ACC112 (cell line): Measurements from ENCODE around the gene PREX1.
A peak's percentile ranks its signal among the peaks of the same experiment; 100 is the strongest.
"Not testable (repeated sequence)": the region's sequence is repeated elsewhere in the genome, so short reads cannot be mapped to it uniquely, and the experiment has no call there.

Experiments used
- H2AFZ ChIP-seq: fragments of 200-600 bp; sonication (generic); one replicate; pipeline ENCODE4 v1.6.0; 2017; ENCODE audit warnings: antibody characterized with exemption, low read length; ENCODE audit not compliant: unreplicated experiment
- H3K27ac ChIP-seq: fragments of 200-600 bp; sonication (generic); 2 replicates; pipeline ENCODE4 v1.5.1; 2014; ENCODE audit warnings: low read depth, mild to moderate bottlenecking, antibody characterized with exemption, low read length, moderate library complexity
- H3K27me3 ChIP-seq: fragments of 200-600 bp; sonication (generic); 2 replicates; pipeline ENCODE4 v1.6.1; 2014; ENCODE audit warnings: mild to moderate bottlenecking, antibody characterized with exemption, low read length, moderate library complexity, mixed read lengths; ENCODE audit not compliant: insufficient read depth
- H3K36me3 ChIP-seq: fragments of 200-600 bp; sonication (generic); 2 replicates; pipeline ENCODE4 v1.6.1; 2016; ENCODE audit warnings: mild to moderate bottlenecking, antibody characterized with exemption, low read length, moderate library complexity, mixed read lengths; ENCODE audit not compliant: insufficient read depth
- H3K4me1 ChIP-seq: fragments of 200-600 bp; sonication (generic); one replicate; pipeline ENCODE4 v1.6.1; 2016; ENCODE audit warnings: low read length, mixed read lengths; ENCODE audit not compliant: insufficient read depth, unreplicated experiment, control insufficient read depth
- H3K4me3 ChIP-seq: fragments of 200-600 bp; sonication (generic); 2 replicates; pipeline ENCODE4 v1.5.1; 2014; ENCODE audit warnings: mild to moderate bottlenecking, low read depth, low read length
- H3K79me2 ChIP-seq: fragments of 200-600 bp; sonication (generic); one replicate; pipeline ENCODE4 v1.6.0; 2016; ENCODE audit warnings: low read length; ENCODE audit not compliant: control insufficient read depth, unreplicated experiment, insufficient read depth

PREX1 gene

DNA sequence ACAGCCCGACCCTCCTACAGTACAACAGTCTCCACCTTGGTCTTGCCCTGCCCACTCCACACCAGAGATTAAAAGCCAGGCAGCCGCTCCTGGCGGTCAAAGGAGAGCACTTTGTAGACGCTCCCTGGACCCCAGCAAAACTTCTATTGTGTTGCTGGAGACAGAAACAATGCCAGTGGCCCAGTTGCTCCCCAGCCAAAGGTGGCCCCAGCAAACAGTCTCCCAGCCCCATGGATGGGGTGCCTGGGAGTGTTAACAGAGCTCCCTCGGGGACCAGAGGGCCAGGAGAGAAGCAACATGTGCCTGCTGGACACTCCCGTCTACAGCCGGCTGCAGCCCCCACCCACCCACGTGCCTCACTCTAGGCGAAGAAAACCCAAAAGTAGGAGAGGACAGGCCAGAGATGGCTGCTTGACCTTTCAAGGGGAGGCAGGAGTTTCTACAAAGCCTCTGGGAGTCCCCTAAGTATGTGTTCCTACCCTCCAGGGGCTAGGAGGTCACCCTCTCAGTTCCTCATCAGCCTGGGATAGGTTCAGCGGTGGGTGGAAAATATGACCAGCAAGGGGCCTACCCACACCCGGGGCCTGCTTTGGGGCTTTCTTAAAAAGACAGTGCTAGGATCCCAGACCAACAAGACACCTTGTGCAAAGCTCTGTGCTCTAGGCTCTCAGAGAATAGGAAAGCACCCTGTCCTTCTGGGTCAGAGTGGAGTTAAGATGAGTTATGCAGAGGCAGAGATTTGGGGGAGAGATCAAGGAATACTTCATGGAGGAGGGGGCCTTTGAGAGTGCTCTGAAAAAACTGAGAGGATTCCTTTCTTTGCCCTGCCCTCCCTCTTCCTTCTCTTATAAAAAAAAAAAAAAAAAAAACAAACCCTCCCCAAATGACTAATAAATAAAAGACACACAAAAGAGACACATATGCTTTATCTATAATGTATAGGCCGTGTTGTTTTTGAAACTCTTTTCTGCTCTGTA is 19.0 kb upstream of the PREX1 start:
- H3K4me3 ChIP-seq, result no peak overlapping the region

DNA sequence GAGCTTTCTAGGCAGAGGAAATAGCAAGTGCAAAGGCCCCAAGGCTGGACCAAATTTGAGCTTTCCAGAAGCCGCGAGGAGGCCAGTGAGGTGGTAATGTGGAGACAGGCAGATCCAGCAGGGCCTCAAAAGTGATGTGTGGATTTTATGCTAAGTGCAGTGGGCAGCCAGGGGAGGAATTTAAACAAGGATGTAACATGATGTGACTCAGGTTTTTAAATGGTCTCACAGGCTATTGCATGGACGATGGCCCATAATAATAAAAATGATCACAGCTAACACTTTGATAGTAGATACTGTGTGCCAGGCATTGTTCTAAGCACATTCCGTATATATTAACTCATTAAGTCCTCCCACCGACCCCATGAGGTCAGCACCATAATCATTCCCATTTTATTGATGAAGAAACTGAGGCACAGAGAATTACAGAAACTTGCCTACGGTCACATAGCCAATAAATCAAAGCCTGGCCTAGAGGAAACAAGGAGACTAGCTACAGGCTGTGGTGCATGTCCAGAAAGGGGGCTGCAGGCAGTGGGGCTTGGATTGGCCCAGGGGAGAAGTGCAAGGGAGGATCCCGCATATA is 18.0 kb upstream of the PREX1 start:
- Histone ChIP-seq H3K79me2 (no peaks in the 10 kb centered on the region), H3K4me1 (peaks cover 38% of the 10 kb centered on the region), H3K27me3 (no peaks in the 10 kb centered on the region), H3K27ac (peak overlapping the region; percentile 20; the same call in 1 of the 2 replicates), H3K36me3 (no peaks in the 10 kb centered on the region), H3K4me3 (no peak overlapping the region), H2AFZ (no peak overlapping the region)

More for the DNA sequence above, 19.0 kb upstream of the PREX1 start:
- Histone ChIP-seq H3K27ac (peak overlapping the region; percentile 36), H3K79me2 (no peaks in the 10 kb centered on the region), H3K4me1 (peaks cover 31% of the 10 kb centered on the region), H3K36me3 (no peaks in the 10 kb centered on the region), H3K27me3 (no peaks in the 10 kb centered on the region), H2AFZ (peak overlapping the region; percentile 37)

DNA sequence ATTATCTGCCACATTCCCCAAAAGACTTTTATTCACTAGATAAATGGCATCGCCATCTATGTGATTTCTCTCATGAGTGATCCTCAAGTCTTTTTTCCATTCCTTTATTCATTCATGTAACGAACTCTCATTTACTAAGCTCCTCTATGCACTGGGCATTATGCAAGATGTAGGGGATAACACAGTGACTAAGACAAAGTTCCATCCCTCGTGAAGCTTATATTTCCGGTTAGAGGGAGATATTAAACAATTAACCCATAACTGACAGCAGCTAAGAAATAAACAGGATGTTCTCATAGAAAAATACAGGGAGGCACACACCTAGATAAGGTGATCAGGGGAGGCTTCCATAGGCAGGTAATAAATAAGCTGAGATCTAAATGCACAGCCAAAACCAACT is 17.2 kb upstream of the PREX1 start:
- Histone ChIP-seq H3K4me1 (peaks cover 38% of the 10 kb centered on the region), H3K27me3 (no peaks in the 10 kb centered on the region), H3K79me2 (no peaks in the 10 kb centered on the region), H3K36me3 (no peaks in the 10 kb centered on the region), H3K4me3 (no peak overlapping the region), H2AFZ (no peak overlapping the region), H3K27ac (peak overlapping the region; percentile 20; the same call in 1 of the 2 replicates)

DNA sequence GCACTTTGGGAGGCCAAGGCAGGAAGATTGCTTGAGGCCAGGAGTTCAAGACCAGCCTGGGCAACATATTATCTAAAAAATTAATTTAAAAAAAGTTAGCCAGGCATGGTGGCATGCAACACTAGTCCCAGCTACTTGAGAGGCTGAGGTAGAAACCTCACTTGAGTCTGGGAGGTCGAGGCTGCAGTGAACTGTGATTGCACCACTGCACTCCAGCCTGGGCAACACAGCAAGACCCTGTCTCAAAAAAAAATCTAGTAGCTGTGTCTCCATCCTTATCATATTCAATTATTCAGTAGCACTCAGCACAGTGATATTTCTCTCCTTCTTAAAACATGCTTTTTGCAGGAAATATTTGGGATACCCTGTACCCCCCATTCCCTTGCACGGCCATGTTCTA is 16.1 kb upstream of the PREX1 start:
- not testable (repeated sequence) for H2AFZ ChIP-seq, H3K4me3 ChIP-seq, H3K27ac ChIP-seq, H3K36me3 ChIP-seq, H3K27me3 ChIP-seq, H3K79me2 ChIP-seq
- peaks cover 38% of the 10 kb centered on the region for H3K4me1 ChIP-seq

DNA sequence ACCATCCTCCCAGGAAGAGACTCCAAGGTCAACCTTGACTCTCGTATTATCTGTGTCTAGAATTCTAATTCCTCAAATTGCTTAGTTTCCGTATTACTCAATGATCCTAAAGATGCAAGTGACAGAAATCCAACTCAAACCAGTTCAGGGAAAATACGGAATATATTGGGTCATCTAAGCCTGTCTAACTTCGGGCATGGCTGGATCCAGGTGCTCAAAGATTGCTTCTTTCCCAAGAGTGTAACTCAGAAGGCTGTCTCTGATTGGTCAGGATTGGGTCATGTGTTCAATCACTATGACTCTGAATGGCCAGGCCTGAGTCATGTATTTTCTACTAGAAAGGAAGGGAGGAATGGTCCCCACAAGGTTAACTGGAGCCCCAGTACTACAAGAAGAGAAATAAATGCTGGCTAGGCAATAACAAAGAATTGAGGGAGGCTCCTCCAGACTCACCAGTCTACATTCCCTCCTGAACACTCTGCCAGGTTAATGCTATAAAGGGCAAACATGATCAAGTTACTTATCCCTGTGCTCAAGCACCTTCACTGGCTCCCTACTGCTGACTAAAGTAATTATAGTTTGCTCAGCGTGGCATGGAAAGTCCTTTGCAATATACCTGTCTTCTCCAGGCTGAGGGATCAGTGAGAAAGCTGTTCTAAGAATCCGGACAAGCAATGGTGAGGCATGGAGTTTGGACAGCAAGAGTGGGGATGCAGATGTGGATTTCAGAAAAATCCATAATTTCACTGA is 15.4 kb upstream of the PREX1 start:
- no peaks in the 10 kb centered on the region for H3K79me2 ChIP-seq
- no peak overlapping the region for H2AFZ ChIP-seq
- H3K27ac ChIP-seq, result no peak overlapping the region
- H3K27me3 ChIP-seq, result no peaks in the 10 kb centered on the region
- no peaks in the 10 kb centered on the region for H3K36me3 ChIP-seq
- H3K4me3 ChIP-seq, result no peak overlapping the region
- H3K4me1 ChIP-seq, result peaks cover 38% of the 10 kb centered on the region

DNA sequence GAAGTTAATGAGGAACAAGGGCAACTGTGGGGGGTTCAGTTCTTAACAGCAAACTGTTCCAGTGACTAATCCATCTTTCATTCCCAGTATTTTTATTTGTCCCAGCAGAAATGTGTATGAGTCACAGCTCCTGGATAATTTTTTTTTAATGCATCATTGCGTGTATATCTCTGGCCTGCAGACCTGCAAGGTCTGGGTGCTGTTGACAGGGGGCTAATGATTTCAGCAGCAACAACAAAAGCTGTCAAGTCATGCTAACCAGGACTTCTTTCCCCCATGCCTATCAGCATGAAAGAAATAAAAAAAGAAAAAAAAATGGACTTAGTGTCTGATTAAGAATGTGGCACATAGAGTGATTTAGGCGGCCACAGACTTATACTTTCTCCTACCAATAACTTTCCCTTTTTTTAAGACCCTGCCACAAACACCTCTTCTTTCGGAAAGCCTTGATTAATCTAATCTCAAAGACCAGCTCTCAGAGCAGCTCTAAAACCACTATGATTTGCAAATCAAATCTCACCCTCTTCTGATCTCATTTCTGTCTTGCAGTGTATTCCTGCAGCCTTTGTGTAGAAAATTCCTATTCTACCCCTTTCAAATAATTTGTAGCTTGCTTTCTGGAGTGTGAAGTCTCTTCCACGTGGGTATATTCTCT is 14.2 kb upstream of the PREX1 start:
- H3K27me3 ChIP-seq, result no peaks in the 10 kb centered on the region
- H2AFZ ChIP-seq, result no peak overlapping the region
- H3K4me1 ChIP-seq, result peaks cover 37% of the 10 kb centered on the region
- H3K27ac ChIP-seq, result peak overlapping the region; percentile 20; the same call in 1 of the 2 replicates
- H3K79me2 ChIP-seq, result no peaks in the 10 kb centered on the region
- H3K36me3 ChIP-seq, result no peaks in the 10 kb centered on the region
- H3K4me3 ChIP-seq, result no peak overlapping the region; the same call in 1 of the 2 replicates

DNA sequence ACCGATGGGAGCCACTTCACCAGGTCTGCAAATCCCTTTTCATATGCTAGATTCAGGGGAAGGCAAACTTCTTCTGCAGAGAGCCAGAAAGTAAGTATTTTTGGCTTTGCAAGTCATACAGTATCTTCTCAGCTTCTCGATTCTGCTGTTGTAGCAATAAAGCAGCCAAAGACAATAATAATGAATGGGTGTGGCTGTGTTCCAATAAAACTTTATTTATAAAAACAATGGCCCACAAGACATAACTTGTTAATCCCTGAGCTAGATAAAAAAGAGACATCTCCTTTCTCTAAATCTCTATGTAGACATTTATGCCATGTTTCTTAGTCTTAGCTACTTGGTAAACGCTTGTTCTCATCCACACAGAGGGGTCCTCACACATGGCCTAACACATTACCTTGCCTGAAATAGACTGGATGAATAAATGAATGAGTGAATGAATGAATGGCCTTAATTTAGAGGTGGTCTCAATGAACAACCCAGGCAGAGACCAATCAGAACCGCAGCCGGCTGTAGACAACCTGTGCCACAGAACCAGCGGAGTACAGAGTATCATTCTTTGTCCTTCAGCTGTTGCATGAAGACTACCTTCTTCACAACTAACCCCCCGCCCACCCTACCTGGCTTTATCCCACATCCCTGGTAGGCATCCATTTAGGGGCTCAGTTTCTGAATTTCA is 13.5 kb upstream of the PREX1 start:
- H3K36me3 ChIP-seq, result no peaks in the 10 kb centered on the region
- no peaks in the 10 kb centered on the region for H3K27me3 ChIP-seq
- peaks cover 30% of the 10 kb centered on the region for H3K4me1 ChIP-seq
- H3K27ac ChIP-seq, result peak overlapping the region; percentile 8; the same call in 1 of the 2 replicates
- H3K79me2 ChIP-seq, result no peaks in the 10 kb centered on the region
- H3K4me3 ChIP-seq, result peak overlapping the region; percentile 7; the same call in 1 of the 2 replicates
- no peak overlapping the region for H2AFZ ChIP-seq

DNA sequence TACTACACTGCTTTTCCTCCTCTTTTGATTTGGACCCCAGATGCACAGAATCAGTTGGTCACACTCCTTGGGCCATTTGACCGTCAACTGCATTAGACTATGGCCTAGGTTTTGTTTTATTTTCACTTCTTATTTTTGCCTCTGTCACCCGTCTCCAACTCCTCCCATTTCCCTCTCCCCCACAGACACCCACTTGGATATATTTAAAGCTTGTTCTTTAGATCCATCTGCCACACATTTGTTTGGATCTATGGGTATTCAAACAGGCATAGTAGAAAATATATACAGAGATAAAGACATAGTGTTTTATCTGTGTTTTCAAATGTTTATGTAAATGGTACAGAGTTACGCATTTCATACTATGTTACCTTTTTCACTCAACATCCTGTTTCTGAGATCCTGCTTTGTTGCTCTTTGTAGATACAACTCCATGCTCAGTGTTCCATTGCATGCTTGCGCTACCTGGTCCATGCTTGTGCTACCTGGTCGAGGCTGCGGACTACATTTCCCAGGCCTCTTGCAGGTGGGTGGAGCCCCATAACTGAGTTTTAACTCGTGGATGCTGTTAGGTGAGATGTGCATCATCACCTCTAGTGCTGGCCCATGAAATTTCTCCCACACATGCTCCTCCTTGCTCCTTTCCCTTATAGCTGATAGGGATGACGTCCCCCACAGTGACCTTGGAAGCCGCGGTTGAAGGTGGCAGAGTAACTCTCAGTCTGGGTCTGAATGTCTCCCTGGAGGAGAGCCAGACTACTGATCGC is 11.5 kb upstream of the PREX1 start:
- H3K27me3 ChIP-seq, result no peaks in the 10 kb centered on the region
- H3K79me2 ChIP-seq, result no peaks in the 10 kb centered on the region
- no peak overlapping the region for H3K4me3 ChIP-seq
- no peak overlapping the region for H3K27ac ChIP-seq
- H2AFZ ChIP-seq, result no peak overlapping the region
- no peaks in the 10 kb centered on the region for H3K36me3 ChIP-seq
- H3K4me1 ChIP-seq, result peaks cover 16% of the 10 kb centered on the region

DNA sequence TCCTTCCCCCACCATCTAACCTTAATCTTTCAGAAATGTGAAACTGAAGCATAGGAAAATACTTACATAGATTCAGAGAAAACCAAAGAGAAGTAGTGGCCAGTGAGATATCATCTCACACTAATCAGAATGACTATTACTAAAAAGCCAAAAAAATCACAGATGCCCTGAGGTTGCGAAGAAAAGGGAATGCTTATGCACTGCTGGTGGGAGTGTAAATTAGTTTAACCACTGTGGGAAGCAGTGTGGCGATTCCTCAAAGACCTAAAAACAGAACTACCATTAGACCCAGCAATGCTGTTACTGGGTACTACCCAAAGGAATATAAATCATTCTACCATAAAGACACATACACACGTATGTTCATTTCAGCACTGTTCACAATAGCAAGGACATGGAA is 9.2 kb upstream of the PREX1 start:
- Histone ChIP-seq H3K4me1 (peaks cover 17% of the 10 kb centered on the region), H3K4me3 (no peak overlapping the region), H3K27ac (no peak overlapping the region), H3K36me3 (no peaks in the 10 kb centered on the region), H3K27me3 (no peaks in the 10 kb centered on the region), H2AFZ (no peak overlapping the region), H3K79me2 (no peaks in the 10 kb centered on the region)
